Stimulated activated CD8-positive, alpha-beta memory T cell treated with anti-CD3 and anti-CD28 coated beads, Interleukin-12 subunit alpha, Interleukin-12 subunit beta, amount 100 ng/mL, for 1 hour (primary cell): ENCODE measurements around the gene ELL.
A peak's percentile ranks its signal among the peaks of the same experiment; 100 is the strongest.

ENCODE experiments used
- DNase-seq: peaks from one replicate; pipeline ENCODE4 v3.0.0-alpha.2; 2020; ENCODE audit warnings: low read depth

Gene ELL

DNA sequence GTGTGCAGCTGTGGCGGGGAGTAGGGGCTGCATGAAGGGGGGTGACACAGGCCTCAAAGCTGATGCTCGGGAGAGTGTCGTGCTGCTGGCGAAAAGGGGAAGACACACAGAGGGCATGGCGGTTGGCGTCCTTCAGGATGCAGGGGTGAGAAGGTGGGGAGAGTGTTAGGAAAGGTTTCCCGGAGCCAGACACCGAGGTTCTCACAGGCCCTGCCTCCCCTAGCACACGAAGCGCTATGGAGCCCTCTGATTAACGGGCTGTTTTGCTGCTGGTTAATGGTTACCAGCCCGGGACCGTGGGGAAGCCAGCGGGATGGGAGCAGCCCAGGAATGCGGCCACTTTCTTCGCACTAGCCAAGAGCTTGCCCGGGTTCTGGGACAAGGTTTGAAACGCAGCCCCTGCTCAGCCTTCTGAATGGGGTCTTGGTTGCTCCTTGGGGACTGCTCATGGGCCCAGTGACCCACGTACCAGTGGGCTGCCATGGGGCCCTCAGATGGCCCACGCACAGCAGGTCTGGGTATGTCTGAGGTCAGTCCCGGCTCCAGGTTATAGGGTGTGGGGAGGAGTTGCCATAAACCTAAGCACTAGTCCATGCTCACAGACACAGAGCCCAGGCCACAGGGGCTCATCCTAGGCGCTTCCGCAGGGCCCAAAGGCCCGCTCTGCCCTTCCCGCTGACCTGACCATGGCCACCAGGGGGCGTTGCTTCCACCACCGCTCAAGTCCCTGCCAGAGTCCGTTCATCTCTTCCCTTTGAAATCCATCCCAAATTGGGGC is 52.6 kb downstream of the ELL start:
- DNase-seq, result peak; percentile 41

DNA sequence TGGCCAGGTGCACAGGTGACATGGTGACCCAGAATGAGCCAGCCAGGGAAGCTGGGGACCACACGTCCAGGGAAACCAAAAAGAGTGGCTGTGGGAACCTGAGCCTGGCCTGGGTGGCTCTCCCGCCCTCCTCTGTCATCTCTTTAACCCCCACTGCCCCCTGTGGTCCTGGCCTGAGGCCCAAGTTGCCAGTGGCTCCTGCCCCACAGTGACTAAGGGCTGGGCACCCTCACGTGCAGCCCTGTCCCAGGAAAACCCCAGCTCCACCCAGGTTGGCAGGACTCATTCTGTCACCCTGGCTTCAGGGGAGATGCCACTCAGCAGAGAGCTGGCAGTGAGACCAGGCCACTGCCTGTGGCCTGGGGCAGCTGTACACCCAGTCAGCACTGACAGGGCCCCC is 53.4 kb downstream of the ELL start:
- DNase-seq, result no peak

DNA sequence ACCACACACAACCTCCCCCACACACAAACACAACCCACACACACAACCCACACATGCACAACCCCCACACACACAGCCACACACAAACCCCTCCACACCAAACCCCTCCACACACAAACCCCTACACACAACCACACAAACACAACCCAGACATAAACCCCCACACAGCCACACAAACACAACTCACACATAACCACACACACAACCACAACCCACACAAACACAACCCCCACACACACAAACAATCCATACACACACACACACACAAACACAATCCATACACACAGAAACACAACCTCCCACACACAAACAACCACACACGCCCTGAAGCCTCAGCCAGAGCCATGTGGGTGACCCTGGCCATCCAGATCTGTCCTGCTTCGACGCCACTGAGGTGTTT is 53.9 kb downstream of the ELL start:
- no peak for DNase-seq

DNA sequence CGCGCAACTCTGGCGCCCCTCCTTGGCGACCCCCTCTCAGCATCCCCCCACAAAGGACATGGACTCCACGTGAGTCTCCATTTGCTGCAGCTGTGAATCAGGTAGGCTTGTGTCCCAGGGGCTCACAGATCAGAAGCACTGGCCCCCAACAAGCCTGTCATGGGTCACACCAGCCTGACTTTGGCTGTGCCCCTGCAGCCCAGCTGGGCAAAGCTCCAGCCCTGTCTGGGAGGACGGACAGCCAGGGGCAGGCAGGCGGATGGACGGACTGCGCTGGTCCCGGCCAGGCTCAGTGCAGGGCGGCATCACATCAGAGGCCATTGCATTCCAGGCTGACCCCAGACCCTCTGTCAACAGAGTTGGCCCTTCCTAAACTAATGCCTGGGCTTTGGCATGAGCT is 55.5 kb downstream of the ELL start:
- DNase-seq, result no peak

DNA sequence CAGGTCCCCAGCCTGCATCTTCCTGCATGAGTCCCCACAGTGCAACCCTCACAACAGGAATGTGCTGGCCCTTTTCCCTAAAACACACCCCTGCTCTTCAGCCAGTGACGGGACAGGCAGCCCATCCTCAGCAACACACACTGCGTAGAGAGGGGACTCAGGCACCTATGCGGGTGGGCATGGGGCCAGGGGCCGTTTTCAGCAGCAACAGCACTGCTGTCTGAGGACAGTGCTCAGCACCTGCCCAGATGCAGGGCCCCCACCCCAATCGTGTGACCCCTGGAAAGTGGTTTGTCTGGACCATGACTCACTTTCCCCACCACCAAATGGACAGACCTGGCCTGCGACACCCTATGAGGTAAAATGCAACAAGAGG is 55.9 kb downstream of the ELL start:
- no peak for DNase-seq

DNA sequence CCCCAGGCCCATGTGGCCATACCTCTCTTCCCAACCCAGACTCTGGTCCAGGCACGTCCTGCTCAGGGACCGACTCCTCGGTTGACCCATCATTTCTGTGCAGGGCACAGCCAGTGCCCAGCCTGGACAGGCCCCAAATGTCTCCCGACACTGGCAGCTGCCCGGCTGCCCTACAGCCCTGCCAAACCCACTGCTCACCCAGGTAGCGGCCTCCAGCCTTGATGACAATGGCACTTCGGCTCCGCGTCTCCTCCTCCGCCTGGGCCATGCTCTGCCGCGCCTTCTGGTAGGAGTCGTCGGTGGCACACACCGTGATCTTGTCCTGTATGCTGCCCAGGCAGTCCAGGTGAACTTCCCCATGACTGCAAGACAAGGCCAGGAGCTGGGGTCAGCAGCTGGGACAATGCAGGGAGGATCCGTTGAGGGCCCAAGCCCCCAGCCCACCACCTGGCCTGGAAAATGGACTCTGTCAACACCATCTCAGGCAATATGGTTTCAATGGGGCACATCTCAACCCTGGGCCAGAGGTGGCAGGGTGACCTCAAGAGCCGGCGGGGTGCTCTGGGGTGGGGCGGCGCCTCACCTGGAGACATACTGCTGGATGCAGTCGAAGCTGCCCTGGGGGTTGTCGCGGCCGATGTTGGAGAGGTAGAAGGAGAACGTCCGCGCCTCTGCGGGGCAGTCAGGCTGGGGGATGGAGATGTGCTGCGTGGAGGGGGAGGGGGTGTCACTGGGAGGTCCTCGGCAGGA is 56.5 kb downstream of the ELL start:
- no peak for DNase-seq

DNA sequence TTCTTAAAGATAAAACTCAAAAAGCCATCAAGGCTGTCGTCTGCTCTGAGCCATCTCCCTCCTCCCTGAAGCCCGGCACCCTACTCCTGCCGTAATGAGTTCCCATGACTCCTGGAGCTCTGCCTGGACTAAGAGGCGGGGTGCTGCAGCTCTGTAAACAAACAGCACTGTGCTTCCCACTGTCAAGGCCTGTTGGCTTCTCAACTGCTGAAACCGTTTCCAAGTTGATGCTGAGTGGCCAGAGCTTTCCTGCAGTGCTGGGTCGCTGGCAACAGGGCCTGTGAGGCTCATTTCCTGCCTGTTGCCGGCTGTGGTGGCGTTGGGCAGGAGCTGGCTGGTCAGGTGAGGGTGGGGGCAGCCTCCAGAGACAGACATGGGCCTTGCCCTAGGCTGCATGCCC is 57.2 kb downstream of the ELL start:
- no peak for DNase-seq

DNA sequence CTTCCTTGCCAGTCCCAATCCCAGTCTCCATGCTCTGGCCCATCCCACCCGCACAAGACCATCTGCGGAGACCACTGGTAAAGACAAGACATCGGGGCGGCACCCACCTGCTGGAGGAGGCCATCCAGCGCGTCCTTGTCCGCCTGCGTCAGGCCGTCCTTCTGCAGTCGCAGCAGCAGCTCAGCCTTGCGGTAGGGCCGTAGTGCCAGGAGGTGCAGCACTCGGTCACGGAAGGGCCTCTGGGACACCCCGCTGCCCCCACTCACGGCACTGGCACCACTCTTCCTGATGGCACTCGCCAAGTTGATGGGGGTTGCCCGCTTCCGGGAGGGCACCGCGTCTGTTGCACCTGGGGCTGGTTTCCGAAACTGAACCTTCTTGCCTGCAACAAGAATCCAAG is 60.4 kb downstream of the ELL start:
- DNase-seq, result no peak

DNA sequence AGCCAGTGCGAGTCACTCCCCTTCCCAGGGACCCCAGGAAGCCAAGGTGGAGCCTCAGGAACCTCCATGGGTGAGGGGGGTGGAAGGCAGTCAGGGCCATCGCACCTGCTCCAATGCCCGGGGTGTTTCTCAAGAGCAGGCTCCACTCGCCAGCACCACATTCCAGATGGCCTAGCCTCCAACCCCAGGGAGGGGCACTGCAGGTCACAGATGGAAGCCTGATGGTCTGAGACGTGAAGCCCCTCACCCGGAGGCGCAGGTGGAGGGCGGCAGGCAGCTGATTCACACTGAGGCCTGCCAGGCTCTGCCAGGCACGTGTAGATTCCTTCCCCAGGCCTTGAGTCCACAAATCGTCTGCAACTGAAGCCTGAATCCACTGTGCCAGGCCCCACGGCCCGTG is 61.0 kb downstream of the ELL start:
- DNase-seq, result no peak

DNA sequence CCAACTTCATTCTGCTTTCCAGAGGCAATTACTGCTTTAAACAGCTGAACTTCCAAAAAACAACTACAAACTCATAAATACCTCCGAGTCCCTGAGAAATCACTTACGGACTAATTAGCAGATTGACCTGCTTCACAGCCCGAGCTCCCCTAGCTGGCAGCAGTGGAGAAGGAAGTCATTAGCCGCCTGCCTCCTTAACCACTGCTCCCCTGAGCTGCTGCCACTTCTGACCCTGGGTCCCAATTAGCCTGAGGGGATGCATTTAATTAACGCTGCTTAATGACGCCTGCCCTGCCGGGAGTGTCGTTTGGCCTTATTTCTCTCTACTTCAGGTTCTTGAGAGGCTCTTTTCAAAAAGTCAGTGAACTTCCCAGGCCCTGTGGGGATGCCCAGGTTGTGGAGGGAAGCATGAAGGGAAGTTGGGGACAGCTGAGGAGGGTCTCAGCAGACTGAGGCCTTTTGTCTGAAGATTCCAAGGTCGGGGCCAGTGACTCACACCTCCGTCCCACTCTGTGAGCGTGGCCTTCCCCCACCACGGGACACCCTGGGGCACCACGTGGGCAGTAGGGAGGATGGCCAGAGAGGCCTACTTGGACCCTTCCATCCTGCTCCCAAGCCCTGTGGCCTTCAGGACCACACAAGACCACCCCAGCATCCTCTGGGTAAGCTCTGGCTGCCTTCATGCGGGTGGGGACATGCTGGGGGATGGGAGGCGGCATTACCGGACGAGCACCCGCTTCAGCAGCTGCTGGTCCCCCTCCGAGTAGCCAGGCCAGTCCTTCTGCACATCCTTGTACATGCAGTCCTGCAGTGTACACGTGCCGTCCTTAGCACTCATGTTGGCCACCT is 64.2 kb downstream of the ELL start:
- no peak for DNase-seq

DNA sequence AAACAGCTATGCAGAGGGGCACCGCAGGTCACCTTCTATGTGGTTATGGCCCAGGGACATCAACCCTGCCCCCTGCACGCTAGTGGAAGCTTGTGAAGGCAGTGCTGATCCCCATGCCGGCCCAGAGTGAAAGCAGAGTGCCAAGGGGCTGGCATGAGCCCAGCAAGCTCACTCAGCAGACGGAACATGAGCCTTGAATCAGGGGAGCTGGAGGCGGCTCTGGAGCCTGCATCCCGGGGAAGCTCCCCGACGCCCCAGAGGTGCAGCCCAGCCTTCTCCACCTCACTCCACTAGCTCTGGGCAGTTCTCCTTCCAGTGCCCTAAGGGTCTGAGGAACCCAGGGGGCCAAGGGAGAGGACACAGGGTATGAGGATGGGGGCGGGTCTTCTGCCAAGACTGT is 64.9 kb downstream of the ELL start:
- no peak for DNase-seq

DNA sequence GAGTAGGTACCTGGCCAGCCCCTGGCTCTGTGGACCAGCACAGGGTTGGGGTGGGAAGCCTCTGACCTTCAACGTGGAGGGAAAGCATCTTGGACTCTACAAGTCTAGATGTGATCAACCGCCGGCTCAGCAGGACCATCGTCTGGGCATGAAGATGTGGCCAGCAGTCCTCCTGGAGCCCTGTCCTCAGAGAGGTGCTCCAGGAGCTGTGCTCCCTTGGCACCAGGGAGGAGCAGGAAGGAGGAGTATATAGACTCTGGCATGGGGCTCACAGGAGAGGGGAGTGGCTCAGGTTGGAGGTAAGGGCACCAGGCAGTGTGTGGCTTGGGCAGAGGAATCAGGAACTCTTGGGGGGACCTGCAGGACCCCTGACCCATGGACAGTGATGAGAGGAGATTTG is 65.6 kb downstream of the ELL start:
- DNase-seq, result no peak

DNA sequence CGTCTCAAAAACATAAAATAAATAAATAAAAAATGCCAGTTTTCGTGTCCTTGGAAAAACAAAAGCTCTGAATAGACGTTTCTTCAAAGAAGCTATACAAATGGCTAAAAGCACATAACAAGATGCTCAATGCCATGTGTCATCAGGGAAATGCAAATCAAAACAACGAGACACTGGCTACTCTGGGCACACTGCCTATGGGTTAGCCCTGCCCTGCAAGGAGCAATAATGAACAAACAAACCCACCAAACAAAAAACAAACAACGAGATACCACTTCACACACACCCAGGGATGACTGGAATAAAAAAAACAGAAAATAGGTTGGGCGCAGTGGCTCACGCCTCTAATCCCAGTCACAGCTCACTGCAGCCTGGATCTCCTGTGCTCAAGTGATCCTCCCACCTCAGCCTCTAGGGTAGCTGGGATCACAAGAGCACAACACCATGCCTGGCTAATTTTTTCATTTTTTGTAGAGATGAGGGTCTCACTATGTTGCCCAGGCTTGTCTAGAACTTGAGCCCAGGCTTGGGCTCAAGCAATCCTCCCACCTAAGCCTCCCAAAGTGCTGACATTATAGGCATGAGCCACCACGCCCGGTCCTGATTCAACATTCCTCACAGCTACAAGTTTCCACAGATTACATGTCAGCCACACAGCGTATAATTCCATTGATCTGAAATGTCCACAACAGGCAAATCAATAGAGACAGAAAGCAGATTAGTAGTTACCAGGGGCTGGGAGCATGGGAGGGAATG is 68.4 kb downstream of the ELL start:
- DNase-seq, result no peak

DNA sequence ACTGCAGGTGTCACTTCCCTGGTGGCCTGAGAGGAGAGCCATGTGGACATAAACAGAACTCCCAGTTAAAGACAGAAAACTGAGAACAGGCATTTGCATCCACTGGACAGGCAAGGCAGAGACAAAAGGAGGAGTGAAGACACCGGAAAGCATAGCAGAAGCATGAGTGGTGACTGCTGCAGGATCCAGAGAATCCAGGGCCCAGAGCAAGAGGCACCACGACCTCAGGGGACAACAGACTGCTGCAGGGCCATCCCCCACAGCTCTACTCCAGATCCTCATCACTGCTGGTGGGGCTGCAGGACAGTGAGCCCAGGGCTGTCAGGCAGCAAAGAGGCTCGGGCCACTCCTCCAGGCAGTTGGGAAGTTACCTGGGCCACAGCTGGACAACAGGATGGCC is 69.5 kb downstream of the ELL start:
- DNase-seq, result no peak

DNA sequence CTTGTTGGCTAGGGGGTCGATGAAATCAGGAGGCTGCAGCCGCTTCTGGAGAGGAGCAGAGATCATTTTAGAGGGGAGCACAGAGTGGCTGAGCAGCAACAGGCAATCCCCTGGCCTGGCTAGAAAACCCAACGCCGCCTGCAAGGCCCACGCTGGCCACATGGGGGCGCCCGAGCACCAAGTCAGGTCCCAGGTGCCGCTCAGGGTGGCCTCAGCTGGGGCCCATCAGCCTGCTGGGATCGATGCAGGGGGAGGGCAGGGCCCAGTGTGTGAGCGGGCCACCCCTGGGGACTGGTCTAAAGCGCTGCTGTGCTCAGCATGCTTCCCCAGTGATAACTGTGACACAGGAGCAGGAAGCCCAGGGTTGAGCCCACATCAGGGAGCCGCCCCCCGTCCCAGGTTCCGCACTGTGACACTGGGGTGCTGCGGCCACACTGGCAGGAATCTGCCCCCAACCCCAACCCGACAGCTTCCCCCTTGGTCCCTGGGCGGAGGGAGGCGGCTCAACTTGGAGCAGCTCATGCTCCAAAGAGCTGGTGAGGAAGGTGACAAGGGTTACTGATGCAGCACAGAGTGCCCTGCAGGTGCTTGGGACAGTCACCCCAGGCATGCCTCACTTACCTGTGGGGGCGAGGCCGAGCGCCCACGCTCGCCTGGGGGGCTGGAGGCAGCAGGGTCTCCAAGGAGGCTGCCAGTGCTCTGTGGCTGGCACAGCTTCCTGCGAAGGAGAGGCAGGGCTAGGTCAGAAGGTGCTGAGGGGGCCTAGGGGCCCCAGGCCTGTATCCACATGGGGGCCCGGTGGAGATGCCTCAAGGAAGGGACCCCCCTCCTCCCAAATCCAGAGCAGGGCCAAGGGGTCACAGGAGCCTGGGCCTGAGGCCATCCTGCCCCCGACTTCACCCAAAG is 70.7 kb downstream of the ELL start:
- peak; percentile 79 for DNase-seq

DNA sequence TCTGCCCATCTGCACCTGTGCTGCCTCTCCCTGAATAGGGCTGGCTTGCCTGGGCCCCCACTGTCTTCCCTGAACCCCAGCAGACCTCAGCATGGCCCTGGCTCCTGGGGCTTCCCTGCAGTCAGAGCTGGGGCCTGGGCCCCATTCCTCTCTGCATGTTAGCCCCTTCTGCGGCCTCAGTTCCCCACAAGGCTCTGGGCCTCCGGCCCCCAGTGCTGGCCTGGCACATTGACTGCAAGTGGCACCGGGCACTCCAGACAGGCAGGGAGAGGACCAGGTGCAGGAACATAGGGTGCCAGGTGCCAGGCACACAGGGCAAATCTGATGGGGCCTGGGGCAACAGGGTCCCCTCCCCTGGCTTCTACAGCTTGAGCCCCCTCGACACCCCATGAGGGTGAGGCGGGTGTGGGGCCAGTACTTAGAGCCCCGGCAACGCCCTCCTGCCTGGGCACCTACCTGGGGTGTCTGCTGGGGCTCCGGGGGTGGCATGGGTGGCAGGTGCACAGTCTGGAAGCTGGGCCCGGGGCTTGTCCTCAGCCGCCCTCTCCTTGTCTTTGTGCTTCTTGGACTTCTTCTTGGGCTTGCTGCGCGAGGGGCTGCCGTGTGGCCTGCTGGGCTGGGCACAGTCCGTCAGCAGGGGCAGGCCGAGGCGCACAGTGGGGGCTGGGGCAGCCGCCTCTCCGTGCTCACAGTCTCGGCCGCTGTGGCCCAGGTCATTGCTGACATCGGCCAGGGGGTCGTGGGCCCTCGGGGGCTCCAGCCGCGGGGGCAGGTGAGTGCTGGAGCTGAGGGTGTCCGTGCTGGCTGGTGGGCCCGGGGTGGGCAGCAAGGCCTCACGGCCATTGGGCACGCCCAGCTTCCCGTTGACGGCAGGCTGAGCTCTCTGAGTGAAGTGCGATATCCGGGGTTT is 71.6 kb downstream of the ELL start:
- DNase-seq, result no peak

DNA sequence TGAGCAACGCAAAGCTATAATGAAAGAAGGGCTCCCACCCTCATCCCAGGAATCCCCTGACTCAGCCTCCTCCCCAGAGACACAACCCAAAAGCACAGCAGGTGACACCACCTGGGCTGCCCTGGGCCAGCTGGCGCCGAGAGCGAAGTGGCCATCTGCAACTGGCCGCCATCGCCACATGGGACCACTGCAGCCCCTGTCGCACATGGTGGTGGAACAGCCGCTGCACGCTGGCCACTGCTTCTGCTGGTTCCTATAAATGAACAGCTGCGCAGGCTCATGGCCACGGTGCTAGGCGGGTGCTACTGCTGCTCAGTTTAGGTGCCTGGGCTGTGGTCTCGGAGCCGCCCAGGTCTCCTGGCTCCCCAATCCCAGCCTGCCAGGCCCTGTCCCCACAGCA is 72.3 kb downstream of the ELL start:
- no peak for DNase-seq

DNA sequence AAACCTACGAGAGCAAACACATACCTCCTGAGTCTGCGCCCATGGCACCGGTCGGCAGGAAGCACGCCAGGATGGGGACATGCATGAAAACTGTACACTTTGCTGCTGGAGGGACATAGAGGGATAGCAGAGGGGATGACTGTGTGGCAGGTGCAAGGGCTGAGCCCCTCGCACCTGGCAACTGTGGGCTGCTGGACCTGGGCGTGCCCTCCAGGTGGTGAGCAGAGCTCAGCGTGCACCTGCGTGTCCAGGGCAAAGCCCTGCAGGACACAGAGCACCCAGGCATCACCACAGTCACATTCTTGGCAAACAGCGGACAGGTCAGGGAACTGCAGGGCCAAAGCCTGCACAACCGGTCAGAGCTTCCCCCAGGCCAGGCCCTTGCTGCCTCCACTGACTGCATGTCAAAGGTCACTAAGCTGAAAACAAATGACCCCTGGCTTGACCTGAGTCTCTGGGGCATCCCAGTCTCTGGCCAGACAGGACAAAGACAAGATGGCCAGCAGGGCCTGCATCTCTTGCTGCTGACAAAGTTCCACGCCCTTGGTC is 75.0 kb downstream of the ELL start:
- no peak for DNase-seq

DNA sequence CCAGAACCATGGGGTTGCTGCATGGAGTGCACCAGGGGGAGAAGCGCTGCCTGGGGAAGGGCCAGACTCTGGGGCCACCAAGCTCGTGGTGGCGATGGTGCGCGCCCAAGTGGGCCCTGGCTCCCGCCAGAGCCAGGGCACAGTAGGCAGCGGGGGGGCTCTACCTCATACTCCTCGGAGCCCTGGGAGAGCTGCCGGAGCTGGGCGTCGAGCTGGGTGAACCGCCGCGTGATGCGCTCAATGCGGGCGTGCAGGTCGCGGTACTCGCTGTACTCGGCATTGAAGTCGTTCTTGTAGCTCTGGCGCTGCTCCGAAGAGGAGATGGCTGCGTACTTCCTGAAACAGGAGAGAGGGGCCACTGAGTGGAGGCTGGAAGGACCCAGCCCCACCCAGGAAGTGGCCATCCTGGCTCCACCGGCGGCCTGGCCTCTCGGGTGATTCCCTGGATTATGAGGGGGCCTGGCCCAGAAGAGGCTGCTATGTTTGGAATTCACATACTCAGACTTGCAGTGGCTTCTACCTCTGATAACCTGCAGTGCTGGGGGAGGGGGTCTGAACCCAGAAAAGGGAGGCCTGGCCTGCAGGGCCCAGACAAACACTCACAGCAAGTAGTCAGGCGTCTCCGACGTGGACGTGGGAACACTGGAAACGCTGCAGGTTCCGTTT is 75.6 kb downstream of the ELL start:
- DNase-seq, result no peak
